Stimulated activated CD4-positive, alpha-beta T cell treated with anti-CD3 and anti-CD28 coated beads, TNF-alpha, amount 100 ng/mL, for 48 hours (primary cell): ENCODE data around the gene PHLDB2.
"Not testable (repeated sequence)": the region's sequence is repeated elsewhere in the genome, so short reads cannot be mapped to it uniquely, and the experiment has no call there.

Experiments used
- DNase-seq, 3 donors: peaks; one replicate each; pipeline ENCODE4 v3.0.0-alpha.2; 2020; ENCODE audit warnings: low read depth in 3 of 3

PHLDB2 gene

GRCh38 chr3:111859061-111859973 is at the start of gene PHLDB2:
Gene PHLDB2 (plus strand): TSS chr3:111859265. CDS start chr3:111884078, 24,813 bp downstream.
- peak; percentile 11 to 48 (median 19) for DNase-seq

GRCh38 chr3:111810909-111811308 is 48.2 kb upstream of the PHLDB2 start:
- no peak for DNase-seq

GRCh38 chr3:111811811-111812210 is 47.3 kb upstream of the PHLDB2 start:
- no peak for DNase-seq

GRCh38 chr3:111812701-111813100 is 46.4 kb upstream of the PHLDB2 start:
- no peak for DNase-seq

- no peak for DNase-seq
Measured at GRCh38 chr3:111813441-111813840, 45.6 kb upstream of the PHLDB2 start.

- no peak for DNase-seq
Measured at GRCh38 chr3:111813979-111814378, 45.1 kb upstream of the PHLDB2 start.

GRCh38 chr3:111816771-111817170 is 42.3 kb upstream of the PHLDB2 start:
- not testable (repeated sequence) for DNase-seq

GRCh38 chr3:111819927-111820326 is 39.1 kb upstream of the PHLDB2 start:
- no peak for DNase-seq

GRCh38 chr3:111820651-111821050 is 38.4 kb upstream of the PHLDB2 start:
- no peak for DNase-seq

- no peak for DNase-seq
Measured at GRCh38 chr3:111821891-111822290, 37.2 kb upstream of the PHLDB2 start.

- DNase-seq: no peak
Measured at GRCh38 chr3:111822804-111823203, 36.3 kb upstream of the PHLDB2 start.

GRCh38 chr3:111823341-111823855 is 35.7 kb upstream of the PHLDB2 start:
- DNase-seq: no peak

- no peak for DNase-seq
Measured at GRCh38 chr3:111824351-111824750, 34.7 kb upstream of the PHLDB2 start.

- no peak for DNase-seq
Measured at GRCh38 chr3:111827871-111828270, 31.2 kb upstream of the PHLDB2 start.

GRCh38 chr3:111828530-111828929 is 30.5 kb upstream of the PHLDB2 start:
- DNase-seq: no peak

GRCh38 chr3:111829023-111829422 is 30.0 kb upstream of the PHLDB2 start:
- DNase-seq: no peak

GRCh38 chr3:111831840-111832239 is 27.2 kb upstream of the PHLDB2 start:
- no peak for DNase-seq

GRCh38 chr3:111837112-111837511 is 22.0 kb upstream of the PHLDB2 start:
- DNase-seq: no peak

GRCh38 chr3:111838133-111838532 is 20.9 kb upstream of the PHLDB2 start:
- no peak for DNase-seq

- no peak for DNase-seq
Measured at GRCh38 chr3:111846039-111846438, 13.0 kb upstream of the PHLDB2 start.

- DNase-seq: no peak
Measured at GRCh38 chr3:111846717-111847116, 12.3 kb upstream of the PHLDB2 start.

- DNase-seq: no peak
Measured at GRCh38 chr3:111848283-111848682, 10.8 kb upstream of the PHLDB2 start.

GRCh38 chr3:111848778-111849177 is 10.3 kb upstream of the PHLDB2 start:
- no peak for DNase-seq
